Fibroblast of the aortic adventitia (primary cell): Measurements from ENCODE around the gene DENND1A. TPM values are rescaled to one million over a fixed set of nuclear protein-coding genes. Genes with fewer than 3 reads are reported as not detected.

ENCODE experiments used
- DNase-seq: peaks from one replicate; pipeline ENCODE4 v3.0.0-alpha.2; 2010; ENCODE audit warnings: low read depth
- H3K4me3 ChIP-seq: 2 replicates; pipeline ENCODE4 v1.5.1; 2011; ENCODE audit warnings: low read depth, mild to moderate bottlenecking, control low read depth, low read length, moderate library complexity
- CTCF ChIP-seq: IDR thresholded peaks from 2 replicates; pipeline ENCODE4 v1.5.1; 2011; ENCODE audit warnings: mild to moderate bottlenecking, low read length, control low read depth, inconsistent platforms; ENCODE audit not compliant: insufficient read depth
- total RNA-seq: library from RNA; depleted of rRNA; stranded (reverse); fragments of >200 nt; gene quantifications from 2 replicates; pipeline ENCODE4 v1.2.3, GENCODE V29; 2012; ENCODE audit warnings: low replicate concordance

DENND1A gene
- total RNA-seq, 1 donor = 27.7 TPM

- no peak for TF ChIP-seq CTCF
- no peak overlapping the region for H3K4me3 ChIP-seq
- no peak for DNase-seq
Measured at GRCh38 chr9:123629531-123629930, 300.4 kb downstream of the DENND1A start.

- no peak for DNase-seq
- no peak for TF ChIP-seq CTCF
- H3K4me3 ChIP-seq = no peak overlapping the region
Measured at GRCh38 chr9:123622711-123623241, 307.1 kb downstream of the DENND1A start.

- no peak overlapping the region for H3K4me3 ChIP-seq
- DNase-seq = no peak
- TF ChIP-seq CTCF = no peak
Measured at GRCh38 chr9:123620239-123620638, 309.7 kb downstream of the DENND1A start.

- H3K4me3 ChIP-seq = no peak overlapping the region
- TF ChIP-seq CTCF = no peak
- DNase-seq = no peak
Measured at GRCh38 chr9:123617952-123618678, 311.8 kb downstream of the DENND1A start.

- DNase-seq = no peak
- H3K4me3 ChIP-seq = no peak overlapping the region
- TF ChIP-seq CTCF = no peak
Measured at GRCh38 chr9:123617286-123617685, 312.6 kb downstream of the DENND1A start.

GRCh38 chr9:123616707-123617106 lies 313.2 kb downstream of the DENND1A start:
- TF ChIP-seq CTCF = no peak
- H3K4me3 ChIP-seq = no peak overlapping the region
- DNase-seq = no peak
